DOHH2 (cell line): ENCODE results near the gene IFNAR2.

ENCODE experiments used
- EZH2phosphoT487 ChIP-seq: fragments of 200-600 bp; sonication (generic); IDR thresholded peaks from 2 replicates; pipeline ENCODE4 v1.6.1; 2017; ENCODE audit warnings: borderline replicate concordance, mild to moderate bottlenecking, antibody characterized with exemption, low read length, moderate library complexity, mixed read lengths
- TF ChIP-seq, protein P1 (sequence below): fragments of 200-600 bp; sonication (generic); IDR thresholded peaks from one replicate; pipeline ENCODE4 v1.5.1; 2014; ENCODE audit warnings: antibody characterized with exemption, mild to moderate bottlenecking, low read depth, low read length; ENCODE audit not compliant: poor library complexity, severe bottlenecking

DNA sequence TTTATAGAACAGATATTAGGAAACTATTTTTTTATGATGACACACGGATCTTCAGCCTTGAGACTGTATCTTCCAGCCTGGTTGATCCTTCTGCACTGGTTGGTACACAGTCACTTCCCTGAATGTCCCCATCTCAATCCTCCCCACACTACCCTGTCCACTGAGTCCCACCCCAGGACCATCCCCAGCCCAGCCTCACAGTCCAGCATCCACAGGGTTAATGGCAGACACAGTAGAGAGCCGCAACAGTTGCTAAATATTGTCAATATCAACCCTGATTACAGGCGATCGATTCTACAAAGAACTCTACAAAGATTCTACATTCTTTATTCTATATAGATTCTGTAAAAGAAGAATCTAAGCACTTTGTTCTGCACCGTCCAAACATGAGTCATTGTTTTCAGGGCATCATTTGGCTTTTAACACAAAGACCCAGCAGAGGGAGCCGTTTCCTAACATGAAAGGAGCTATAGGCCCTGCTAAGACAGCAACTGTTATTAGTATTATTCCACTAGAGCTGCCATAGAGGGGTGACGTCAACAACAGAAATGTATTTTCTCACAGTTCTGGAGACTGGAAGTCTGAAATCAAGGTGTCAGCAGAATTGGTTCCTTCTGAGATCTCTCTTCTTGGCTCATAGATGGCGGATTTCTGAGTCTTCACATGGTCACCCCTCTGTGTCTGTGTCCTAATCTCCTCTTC lies 30.1 kb upstream of the IFNAR2 start:
- TF ChIP-seq, protein P1, sequence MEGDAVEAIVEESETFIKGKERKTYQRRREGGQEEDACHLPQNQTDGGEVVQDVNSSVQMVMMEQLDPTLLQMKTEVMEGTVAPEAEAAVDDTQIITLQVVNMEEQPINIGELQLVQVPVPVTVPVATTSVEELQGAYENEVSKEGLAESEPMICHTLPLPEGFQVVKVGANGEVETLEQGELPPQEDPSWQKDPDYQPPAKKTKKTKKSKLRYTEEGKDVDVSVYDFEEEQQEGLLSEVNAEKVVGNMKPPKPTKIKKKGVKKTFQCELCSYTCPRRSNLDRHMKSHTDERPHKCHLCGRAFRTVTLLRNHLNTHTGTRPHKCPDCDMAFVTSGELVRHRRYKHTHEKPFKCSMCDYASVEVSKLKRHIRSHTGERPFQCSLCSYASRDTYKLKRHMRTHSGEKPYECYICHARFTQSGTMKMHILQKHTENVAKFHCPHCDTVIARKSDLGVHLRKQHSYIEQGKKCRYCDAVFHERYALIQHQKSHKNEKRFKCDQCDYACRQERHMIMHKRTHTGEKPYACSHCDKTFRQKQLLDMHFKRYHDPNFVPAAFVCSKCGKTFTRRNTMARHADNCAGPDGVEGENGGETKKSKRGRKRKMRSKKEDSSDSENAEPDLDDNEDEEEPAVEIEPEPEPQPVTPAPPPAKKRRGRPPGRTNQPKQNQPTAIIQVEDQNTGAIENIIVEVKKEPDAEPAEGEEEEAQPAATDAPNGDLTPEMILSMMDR: peak; percentile 89
- TF ChIP-seq EZH2phosphoT487: no peak
